SK-N-SH treated with all-trans-retinoic acid at 6 μM for 48 hours (cell line): ENCODE data around the gene MPC1.

ENCODE experiments used
- ZFP3 ChIP-seq: fragments of 250-450 bp; sonication (Bioruptor Pico); IDR thresholded peaks from 2 replicates; pipeline ENCODE4 v1.5.0; 2020; ENCODE audit warnings: mild to moderate bottlenecking, moderate library complexity
- TF ChIP-seq, protein P1 (sequence below): fragments of 250-450 bp; sonication (Bioruptor Pico); IDR thresholded peaks from 2 replicates; pipeline ENCODE4 v1.8.0; 2020; ENCODE audit warnings: mild to moderate bottlenecking, moderate library complexity, borderline replicate concordance

GRCh38 chr6:166317261-166318212 is 65.2 kb downstream of the MPC1 start:
- TF ChIP-seq, protein P1, sequence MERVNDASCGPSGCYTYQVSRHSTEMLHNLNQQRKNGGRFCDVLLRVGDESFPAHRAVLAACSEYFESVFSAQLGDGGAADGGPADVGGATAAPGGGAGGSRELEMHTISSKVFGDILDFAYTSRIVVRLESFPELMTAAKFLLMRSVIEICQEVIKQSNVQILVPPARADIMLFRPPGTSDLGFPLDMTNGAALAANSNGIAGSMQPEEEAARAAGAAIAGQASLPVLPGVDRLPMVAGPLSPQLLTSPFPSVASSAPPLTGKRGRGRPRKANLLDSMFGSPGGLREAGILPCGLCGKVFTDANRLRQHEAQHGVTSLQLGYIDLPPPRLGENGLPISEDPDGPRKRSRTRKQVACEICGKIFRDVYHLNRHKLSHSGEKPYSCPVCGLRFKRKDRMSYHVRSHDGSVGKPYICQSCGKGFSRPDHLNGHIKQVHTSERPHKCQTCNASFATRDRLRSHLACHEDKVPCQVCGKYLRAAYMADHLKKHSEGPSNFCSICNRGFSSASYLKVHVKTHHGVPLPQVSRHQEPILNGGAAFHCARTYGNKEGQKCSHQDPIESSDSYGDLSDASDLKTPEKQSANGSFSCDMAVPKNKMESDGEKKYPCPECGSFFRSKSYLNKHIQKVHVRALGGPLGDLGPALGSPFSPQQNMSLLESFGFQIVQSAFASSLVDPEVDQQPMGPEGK (CRISPR knock-in tag), result no peak
- no peak for TF ChIP-seq ZFP3 (CRISPR knock-in tag)
